ENCODE data around the gene CYS1.
"Not testable (repeated sequence)": the region's sequence is repeated elsewhere in the genome, so short reads cannot be mapped to it uniquely, and the experiment has no call there.

The CYS1 gene

DNA sequence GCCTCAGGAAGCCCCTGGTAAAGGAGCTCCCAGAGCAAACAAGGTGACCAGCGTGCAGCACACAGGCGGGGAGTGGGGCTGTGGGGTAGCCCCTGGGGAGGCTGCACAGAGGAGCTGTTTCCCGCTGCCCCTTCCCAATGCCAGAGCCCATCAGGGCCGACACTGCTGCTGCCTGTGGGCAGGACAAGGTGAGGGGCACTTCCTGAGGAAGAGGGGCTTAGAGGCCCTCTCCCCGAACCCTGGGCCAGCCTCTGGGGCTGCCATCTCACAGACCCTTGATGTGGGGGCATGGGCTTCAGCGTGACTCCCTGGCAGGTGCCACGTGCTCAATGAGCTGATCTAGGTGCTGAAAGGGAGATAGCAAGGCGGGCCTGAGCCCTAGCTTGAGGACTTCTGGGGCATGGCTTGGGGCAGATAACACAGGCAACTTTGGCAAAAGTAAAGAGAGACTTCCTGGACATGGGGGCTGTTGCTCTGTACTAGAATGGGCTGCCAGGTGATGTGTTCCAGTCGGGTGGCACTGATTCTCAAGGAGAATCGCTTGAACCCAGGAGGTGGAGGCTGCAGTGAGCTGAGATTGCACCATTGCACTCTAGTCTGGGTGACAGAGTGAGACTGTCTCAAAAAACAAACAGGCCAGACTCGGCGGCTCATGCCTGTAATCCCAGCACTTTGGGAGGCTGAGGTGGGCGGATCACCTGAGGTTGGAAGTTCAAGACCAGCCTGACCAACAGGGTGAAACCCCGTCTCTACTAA lies 46.8 kb downstream of the CYS1 start:
- DNase-seq (ENCODE audit: low spot score): no peak
- TF ChIP-seq, protein P1, sequence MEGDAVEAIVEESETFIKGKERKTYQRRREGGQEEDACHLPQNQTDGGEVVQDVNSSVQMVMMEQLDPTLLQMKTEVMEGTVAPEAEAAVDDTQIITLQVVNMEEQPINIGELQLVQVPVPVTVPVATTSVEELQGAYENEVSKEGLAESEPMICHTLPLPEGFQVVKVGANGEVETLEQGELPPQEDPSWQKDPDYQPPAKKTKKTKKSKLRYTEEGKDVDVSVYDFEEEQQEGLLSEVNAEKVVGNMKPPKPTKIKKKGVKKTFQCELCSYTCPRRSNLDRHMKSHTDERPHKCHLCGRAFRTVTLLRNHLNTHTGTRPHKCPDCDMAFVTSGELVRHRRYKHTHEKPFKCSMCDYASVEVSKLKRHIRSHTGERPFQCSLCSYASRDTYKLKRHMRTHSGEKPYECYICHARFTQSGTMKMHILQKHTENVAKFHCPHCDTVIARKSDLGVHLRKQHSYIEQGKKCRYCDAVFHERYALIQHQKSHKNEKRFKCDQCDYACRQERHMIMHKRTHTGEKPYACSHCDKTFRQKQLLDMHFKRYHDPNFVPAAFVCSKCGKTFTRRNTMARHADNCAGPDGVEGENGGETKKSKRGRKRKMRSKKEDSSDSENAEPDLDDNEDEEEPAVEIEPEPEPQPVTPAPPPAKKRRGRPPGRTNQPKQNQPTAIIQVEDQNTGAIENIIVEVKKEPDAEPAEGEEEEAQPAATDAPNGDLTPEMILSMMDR (IDR thresholded peaks at IDR 0.05; ENCODE audit: borderline replicate concordance, control extremely low read depth, extremely low read depth, insufficient read depth, missing control alignments): no peak
- in situ Hi-C loops (cut with MboI; ENCODE audit: low sequenced_read_pairs, unreplicated experiment): no loop called here

DNA sequence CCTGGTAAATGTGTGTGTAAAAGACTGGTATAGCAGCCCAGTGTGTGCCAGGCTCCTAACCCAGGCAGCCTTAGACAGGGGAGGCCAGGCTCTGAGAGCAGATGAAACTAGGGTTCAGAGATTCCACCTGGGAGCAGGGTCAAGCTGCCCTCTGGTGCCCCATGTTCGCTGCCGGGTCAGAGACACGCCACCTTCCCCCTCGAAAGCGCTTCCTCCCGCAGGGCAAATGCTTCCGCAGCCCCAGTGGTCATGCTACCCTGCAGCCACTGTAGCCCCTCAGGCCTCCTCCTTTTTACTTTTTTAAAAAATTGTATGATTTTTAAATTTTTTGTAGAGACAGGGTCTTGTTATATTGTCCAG lies 47.5 kb downstream of the CYS1 start:
- no peak for DNase-seq (ENCODE audit: low spot score)
- in situ Hi-C loops (cut with MboI; ENCODE audit: low sequenced_read_pairs, unreplicated experiment): no loop called here
- TF ChIP-seq, protein P1 (IDR thresholded peaks at IDR 0.05; ENCODE audit: borderline replicate concordance, control extremely low read depth, extremely low read depth, insufficient read depth, missing control alignments): no peak

DNA sequence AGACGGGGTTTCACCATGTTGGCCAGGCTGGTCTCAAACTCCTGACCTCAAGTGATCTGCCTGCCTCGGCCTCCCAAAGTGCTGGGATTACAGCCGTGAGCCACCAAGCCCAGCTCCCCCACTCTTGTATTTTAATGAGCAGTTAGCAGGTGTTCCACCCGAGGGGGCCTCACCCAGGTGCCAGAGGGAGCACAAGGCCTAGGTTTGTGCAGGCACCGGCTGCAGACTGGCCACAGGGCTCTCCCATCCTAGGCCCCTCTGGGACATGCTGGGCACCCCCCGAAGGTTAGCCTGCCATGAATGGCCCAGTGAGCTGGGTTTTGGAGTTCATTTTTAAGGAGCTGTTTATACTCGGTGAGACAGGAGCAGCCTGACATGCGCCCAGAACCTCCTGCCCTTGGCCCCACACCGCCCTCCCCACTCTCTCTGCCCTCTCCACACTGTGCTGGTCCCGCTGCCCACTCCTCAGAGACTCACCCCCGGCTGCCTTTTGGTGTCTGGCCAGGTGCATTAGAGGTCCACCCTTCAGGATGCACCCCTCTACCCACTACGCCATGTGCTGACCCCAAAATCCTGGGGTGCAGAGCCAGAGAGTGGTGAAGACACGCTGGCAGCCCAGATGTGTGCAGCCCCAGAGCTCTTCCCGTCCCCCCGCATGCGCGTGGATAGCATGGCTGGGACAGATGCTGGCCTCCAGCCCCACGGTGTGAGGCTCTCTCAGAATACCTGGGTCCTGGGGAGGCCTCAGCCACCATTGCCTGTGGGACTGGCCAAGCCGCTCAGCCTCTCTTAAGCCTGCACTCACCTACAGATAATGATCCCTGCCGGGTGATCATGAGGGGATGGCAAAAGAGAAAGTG lies 48.1 kb downstream of the CYS1 start:
- in situ Hi-C loops (cut with MboI; ENCODE audit: low sequenced_read_pairs, unreplicated experiment): no loop called here
- TF ChIP-seq, protein P1 (IDR thresholded peaks at IDR 0.05; ENCODE audit: borderline replicate concordance, control extremely low read depth, extremely low read depth, insufficient read depth, missing control alignments): no peak

DNA sequence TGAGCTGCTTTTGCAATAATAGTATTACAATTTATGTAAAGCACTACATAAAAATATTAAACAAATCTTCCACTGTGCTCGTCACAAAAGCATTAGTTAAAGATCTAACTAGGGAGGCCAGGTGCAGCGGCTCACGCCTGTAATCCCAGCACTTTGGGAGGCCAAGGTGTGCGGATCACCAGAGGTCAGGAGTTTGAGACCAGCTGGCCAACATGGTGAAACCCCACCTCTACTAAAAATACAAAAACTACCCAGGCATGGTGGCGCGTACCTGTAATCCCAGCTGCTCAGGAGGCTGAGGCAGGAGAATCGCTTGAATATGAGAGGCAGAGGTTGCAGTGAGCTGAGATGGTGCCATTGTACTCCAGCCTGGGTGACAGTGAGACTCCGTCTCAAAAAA lies 49.4 kb downstream of the CYS1 start:
- in situ Hi-C loops (cut with MboI; ENCODE audit: low sequenced_read_pairs, unreplicated experiment): not testable (repeated sequence)

More for the DNA sequence above, 48.1 kb downstream of the CYS1 start:
- DNase-seq (ENCODE audit: low spot score): no peak

DNA sequence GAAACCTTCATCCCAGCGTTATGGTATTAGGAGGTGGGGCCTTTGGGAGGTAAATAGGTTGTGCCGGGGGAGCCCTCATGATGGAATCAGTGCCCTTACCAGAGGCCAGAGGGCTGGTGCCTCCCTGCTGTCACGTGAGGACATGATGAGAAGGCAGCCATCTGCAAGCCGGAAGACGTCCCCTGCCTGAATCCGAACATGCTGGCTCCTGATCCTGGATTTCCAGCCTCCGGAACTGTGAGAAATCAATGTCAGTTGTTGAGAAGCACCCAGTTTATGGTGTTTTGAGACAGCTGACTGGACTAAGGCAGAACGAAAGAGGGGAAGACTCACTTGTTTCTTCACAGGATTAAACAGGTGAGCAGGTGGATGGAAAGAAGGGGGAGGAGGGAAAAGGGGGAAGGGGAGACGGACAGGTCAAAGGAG lies 49.9 kb downstream of the CYS1 start:
- DNase-seq (ENCODE audit: low spot score): no peak
- TF ChIP-seq, protein P1 (IDR thresholded peaks at IDR 0.05; ENCODE audit: borderline replicate concordance, control extremely low read depth, extremely low read depth, insufficient read depth, missing control alignments): no peak
- in situ Hi-C loops (cut with MboI; ENCODE audit: low sequenced_read_pairs, unreplicated experiment): no loop called here

More for the DNA sequence above, 49.4 kb downstream of the CYS1 start:
- not testable (repeated sequence) for DNase-seq (ENCODE audit: low spot score)

DNA sequence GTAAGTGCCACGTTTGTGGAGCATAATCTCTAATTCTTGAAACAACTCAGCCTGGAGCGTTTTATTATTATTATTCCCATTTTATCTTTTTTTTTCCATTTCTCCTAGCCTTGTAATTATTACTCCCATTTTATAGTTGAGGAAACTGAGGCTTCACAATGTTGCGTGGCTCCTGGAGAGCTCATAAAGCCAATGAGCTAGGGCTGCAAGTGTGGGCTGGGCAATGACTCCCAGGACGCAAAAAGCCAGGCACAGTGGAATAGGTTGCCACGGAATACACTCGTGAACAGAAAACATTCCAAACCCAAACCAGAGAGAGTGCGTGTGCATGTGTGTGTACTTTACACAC lies 50.4 kb downstream of the CYS1 start:
- no peak for DNase-seq (ENCODE audit: low spot score)
- in situ Hi-C loops (cut with MboI; ENCODE audit: low sequenced_read_pairs, unreplicated experiment): no loop called here
- TF ChIP-seq, protein P1 (IDR thresholded peaks at IDR 0.05; ENCODE audit: borderline replicate concordance, control extremely low read depth, extremely low read depth, insufficient read depth, missing control alignments): no peak
